ENCODE measurements around the gene IL1A.

GRCh38 chr2:112782234-112782799 lies 2.0 kb downstream of the IL1A start:
- no peak for TF ChIP-seq EZH2phosphoT487 (IDR thresholded peaks at IDR 0.05; ENCODE audit: low read depth, severe bottlenecking, unreplicated experiment)
- TF ChIP-seq, protein P1, sequence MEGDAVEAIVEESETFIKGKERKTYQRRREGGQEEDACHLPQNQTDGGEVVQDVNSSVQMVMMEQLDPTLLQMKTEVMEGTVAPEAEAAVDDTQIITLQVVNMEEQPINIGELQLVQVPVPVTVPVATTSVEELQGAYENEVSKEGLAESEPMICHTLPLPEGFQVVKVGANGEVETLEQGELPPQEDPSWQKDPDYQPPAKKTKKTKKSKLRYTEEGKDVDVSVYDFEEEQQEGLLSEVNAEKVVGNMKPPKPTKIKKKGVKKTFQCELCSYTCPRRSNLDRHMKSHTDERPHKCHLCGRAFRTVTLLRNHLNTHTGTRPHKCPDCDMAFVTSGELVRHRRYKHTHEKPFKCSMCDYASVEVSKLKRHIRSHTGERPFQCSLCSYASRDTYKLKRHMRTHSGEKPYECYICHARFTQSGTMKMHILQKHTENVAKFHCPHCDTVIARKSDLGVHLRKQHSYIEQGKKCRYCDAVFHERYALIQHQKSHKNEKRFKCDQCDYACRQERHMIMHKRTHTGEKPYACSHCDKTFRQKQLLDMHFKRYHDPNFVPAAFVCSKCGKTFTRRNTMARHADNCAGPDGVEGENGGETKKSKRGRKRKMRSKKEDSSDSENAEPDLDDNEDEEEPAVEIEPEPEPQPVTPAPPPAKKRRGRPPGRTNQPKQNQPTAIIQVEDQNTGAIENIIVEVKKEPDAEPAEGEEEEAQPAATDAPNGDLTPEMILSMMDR (IDR thresholded peaks at IDR 0.05; ENCODE audit: poor library complexity), result no peak
